Bronchial epithelial cell (primary cell): ENCODE results near the gene BICC1. TPM values are rescaled to one million over a fixed set of nuclear protein-coding genes. Genes with fewer than 3 reads are reported as not detected.

Experiments used
- DNase-seq: peaks from one replicate; pipeline ENCODE4 v3.0.0-alpha.2; 2010; ENCODE audit warnings: low read depth
- FAIRE-seq: peaks from 2 replicates; lab custom pipeline; 2011; peaks lifted over from hg19 to GRCh38; lab: Jason Lieb, UNC
- H3K27me3 ChIP-seq: 2 replicates; pipeline ENCODE4 v1.5.1; 2011; ENCODE audit warnings: low read length; ENCODE audit not compliant: control insufficient read depth, insufficient read depth
- H3K36me3 ChIP-seq: 2 replicates; pipeline ENCODE4 v1.5.1; 2011; ENCODE audit warnings: low read length; ENCODE audit not compliant: control insufficient read depth, insufficient read depth
- H3K4me3 ChIP-seq: 2 replicates; pipeline ENCODE4 v1.5.1; 2011; ENCODE audit warnings: mild to moderate bottlenecking, low read depth, low read length, control low read depth
- CTCF ChIP-seq: IDR thresholded peaks from 2 replicates; pipeline ENCODE4 v1.5.1; 2011; ENCODE audit warnings: mild to moderate bottlenecking, moderate library complexity, low read length, control low read depth, inconsistent platforms; ENCODE audit not compliant: insufficient read depth, severe bottlenecking
- total RNA-seq: library from RNA; depleted of rRNA; stranded (reverse); fragments of >200 nt; gene quantifications from 2 replicates; pipeline ENCODE4 v1.2.1, GENCODE V29; 2014

The BICC1 gene
- total RNA-seq, 1 donor from 2014 or later = 1.1 TPM

GRCh38 chr10:58647376-58648112 lies 134.9 kb downstream of the BICC1 start:
- Histone ChIP-seq H3K36me3 (no peaks in the 10 kb centered on the region), H3K4me3 (no peak overlapping the region), H3K27me3 (no peaks in the 10 kb centered on the region)
- FAIRE-seq (no peak), DNase-seq (peak; percentile 86)
- TF ChIP-seq CTCF = no peak

- DNase-seq (no peak), FAIRE-seq (no peak)
- Histone ChIP-seq H3K27me3 (no peaks in the 10 kb centered on the region), H3K4me3 (no peak overlapping the region), H3K36me3 (no peaks in the 10 kb centered on the region)
- TF ChIP-seq CTCF = no peak
Measured at GRCh38 chr10:58648131-58648530, 135.5 kb downstream of the BICC1 start.

DNA sequence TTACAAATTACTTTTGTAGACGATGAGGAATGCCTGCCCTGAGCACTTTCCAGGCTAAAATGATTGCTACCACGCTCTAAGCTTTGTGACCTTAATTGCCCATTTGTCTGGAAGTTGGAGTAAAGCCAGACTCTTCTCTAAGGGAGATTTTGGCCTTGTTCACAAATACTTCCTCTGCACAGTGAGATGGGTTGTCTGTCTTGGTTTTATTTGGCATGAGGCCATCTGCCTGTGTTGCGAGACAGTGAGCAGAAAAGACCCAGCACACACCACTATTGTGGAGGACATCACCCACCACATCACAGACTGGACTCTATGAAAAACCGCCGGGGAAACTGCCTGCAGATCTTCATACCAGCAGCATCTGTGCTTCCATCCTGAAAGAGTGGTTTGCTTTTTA lies 138.4 kb downstream of the BICC1 start:
- H3K36me3 ChIP-seq = no peaks in the 10 kb centered on the region
- no peaks in the 10 kb centered on the region for H3K27me3 ChIP-seq
- no peak overlapping the region for H3K4me3 ChIP-seq
- FAIRE-seq (no peak), DNase-seq (no peak)
- no peak for TF ChIP-seq CTCF

DNA sequence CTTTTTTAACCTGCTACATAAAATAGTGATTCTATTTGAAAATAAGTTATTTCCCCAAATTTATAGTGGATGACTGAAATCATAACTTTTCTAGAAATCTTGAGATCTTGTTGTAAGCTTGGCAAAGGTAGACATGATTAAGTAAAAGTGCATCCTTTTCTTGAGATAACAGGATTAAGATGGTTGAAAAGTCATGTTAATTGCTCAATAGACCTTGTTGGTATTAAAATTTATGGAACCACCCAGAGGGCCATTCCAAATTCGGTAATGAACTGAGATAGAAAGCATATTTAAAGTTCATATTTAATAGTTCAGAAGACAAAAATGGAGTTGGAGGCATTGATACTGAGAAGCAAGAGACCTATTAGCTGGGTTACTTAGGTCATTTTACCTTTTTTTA lies 139.1 kb downstream of the BICC1 start:
- no peak for TF ChIP-seq CTCF
- H3K36me3 ChIP-seq = no peaks in the 10 kb centered on the region
- no peak overlapping the region for H3K4me3 ChIP-seq
- FAIRE-seq (no peak), DNase-seq (no peak)
- no peaks in the 10 kb centered on the region for H3K27me3 ChIP-seq

GRCh38 chr10:58653139-58653538 lies 140.5 kb downstream of the BICC1 start:
- Histone ChIP-seq H3K36me3 (no peaks in the 10 kb centered on the region), H3K4me3 (no peak overlapping the region), H3K27me3 (no peaks in the 10 kb centered on the region)
- no peak for FAIRE-seq
- no peak for DNase-seq
- no peak for TF ChIP-seq CTCF
